Upper lobe of left lung (tissue), 6 donors: ENCODE results near the gene SGCE. TPM values are rescaled to one million over a fixed set of nuclear protein-coding genes. Genes with fewer than 3 reads are reported as not detected.

ENCODE experiments used
- ATAC-seq, 2 donors: fragments of 200-7000 bp; cut with Tn5 transposase; one replicate each; pipeline ENCODE4 v1.9.1; 2022; ENCODE audit warnings: mild to moderate bottlenecking in 2 of 2, moderate library complexity in 2 of 2; ENCODE audit not compliant: low FRiP score in 2 of 2
- DNase-seq, 2 donors: peaks; one replicate each; pipeline ENCODE4 v3.0.0-alpha.2; 2019 to 2020
- H3K27ac ChIP-seq, 4 donors: fragments of 200-600 bp; sonication (generic); one replicate each; pipeline ENCODE4 v1.5.1; 2016 to 2019
- H3K27me3 ChIP-seq, 4 donors: fragments of 200-600 bp; sonication (generic); one replicate each; pipeline ENCODE4 v1.5.1; 2017 to 2019
- H3K36me3 ChIP-seq, 4 donors: fragments of 200-600 bp; sonication (generic); one replicate each; pipeline ENCODE4 v1.5.1; 2016 to 2019
- H3K4me1 ChIP-seq, 4 donors: fragments of 200-600 bp; sonication (generic); one replicate each; pipeline ENCODE4 v1.5.1; 2018 to 2019
- H3K4me3 ChIP-seq, 4 donors: fragments of 200-600 bp; sonication (generic); one replicate each; pipeline ENCODE4 v1.5.1; 2017 to 2019; ENCODE audit warnings: mild to moderate bottlenecking in 2 of 4, moderate library complexity in 1 of 4
- H3K9me3 ChIP-seq, 4 donors: fragments of 200-600 bp; sonication (generic); one replicate each; pipeline ENCODE4 v1.5.1; 2018 to 2019
- CTCF ChIP-seq, 6 experiments: fragments of 450-650 bp in 4 of 6; fragments of 200-600 bp in 2 of 6; sonication (generic) in 2 of 6; IDR thresholded peaks; one replicate each; pipeline ENCODE4 v1.5.1; 2016 to 2019; ENCODE audit warnings: antibody characterized with exemption in 6 of 6
- EP300 ChIP-seq, 4 donors: sonication (generic); formaldehyde crosslinking; IDR thresholded peaks; one replicate each; pipeline ENCODE4 v1.5.1; 2017; ENCODE audit warnings: antibody characterized with exemption in 4 of 4, control low read depth in 2 of 4
- POLR2A ChIP-seq, 4 donors: fragments of 450-650 bp; IDR thresholded peaks; one replicate each; pipeline ENCODE4 v1.5.1; 2016 to 2017; ENCODE audit warnings: antibody characterized with exemption in 4 of 4, mild to moderate bottlenecking in 2 of 4
- POLR2AphosphoS5 ChIP-seq, 2 donors: sonication (generic); formaldehyde crosslinking; IDR thresholded peaks; one replicate each; pipeline ENCODE4 v1.5.1; 2017; ENCODE audit warnings: antibody characterized with exemption in 2 of 2
- WGBS, 2 donors: methylation state at CpG; one replicate each; pipeline ENCODE4 v1.1.5; 2017 to 2018; 5-methylcytosine and 5-hydroxymethylcytosine counted together
- total RNA-seq, 6 donors: library from RNA; depleted of rRNA in 4 of 6; stranded (reverse); fragments of >200 nt in 4 of 6; gene quantifications; one replicate each; pipeline versions ENCODE4 v1.1.0 to v1.2.1, GENCODE V29; 2016 to 2021
- donor health status: DM: no; HTN: no; CAD: no; lungs with moderate emphysema.
- donor health status: DM: no; HTN: yes; CAD: no; lungs with severe emphysema.

SGCE gene
- total RNA-seq, 6 donors from 2014 or later, result 42.8 to 136 (median 68.1) TPM

GRCh38 chr7:94605031-94605430 is 50.9 kb downstream of the SGCE start:
- Histone ChIP-seq H3K27me3 (no peaks in the 10 kb centered on the region), H3K27ac (no peak overlapping the region), H3K4me1 (no peaks in the 10 kb centered on the region), H3K36me3 (no peaks in the 10 kb centered on the region), H3K4me3 (no peak overlapping the region), H3K9me3 (no peaks in the 10 kb centered on the region)
- TF ChIP-seq CTCF (IDR thresholded peaks at IDR 0.05) (no peak), POLR2A (IDR thresholded peaks at IDR 0.05) (no peak), POLR2AphosphoS5 (IDR thresholded peaks at IDR 0.05) (no peak), EP300 (IDR thresholded peaks at IDR 0.05) (no peak)
- 85 to 96% methylated on average over 1 of the region's 1 CpG for WGBS, 2 donors
- DNase-seq (no peak), ATAC-seq (no peak)

GRCh38 chr7:94602181-94602580 is 53.8 kb downstream of the SGCE start:
- Histone ChIP-seq H3K9me3 (no peaks in the 10 kb centered on the region), H3K36me3 (peaks cover 0 to 3% (median 0%) of the 10 kb centered on the region in 4 donors), H3K27me3 (no peaks in the 10 kb centered on the region), H3K27ac (no peak overlapping the region), H3K4me3 (no peak overlapping the region), H3K4me1 (no peaks in the 10 kb centered on the region)
- ATAC-seq (no peak), DNase-seq (no peak)
- WGBS, 2 donors, result 90 to 92% methylated on average over 1 of the region's 1 CpG
- TF ChIP-seq POLR2AphosphoS5 (IDR thresholded peaks at IDR 0.05), result no peak
- TF ChIP-seq CTCF (IDR thresholded peaks at IDR 0.05), result no peak
- TF ChIP-seq EP300 (IDR thresholded peaks at IDR 0.05), result no peak
- no peak for TF ChIP-seq POLR2A (IDR thresholded peaks at IDR 0.05)

- Histone ChIP-seq H3K4me3 (no peak overlapping the region), H3K27me3 (no peaks in the 10 kb centered on the region), H3K36me3 (peaks cover 0 to 3% (median 0%) of the 10 kb centered on the region in 4 donors), H3K9me3 (no peaks in the 10 kb centered on the region), H3K27ac (no peak overlapping the region), H3K4me1 (no peaks in the 10 kb centered on the region)
- ATAC-seq (no peak), DNase-seq (no peak)
- 96 to 97% methylated on average over 3 of the region's 3 CpGs for whole genome bisulfite sequencing, 2 donors
- TF ChIP-seq POLR2AphosphoS5 (IDR thresholded peaks at IDR 0.05) (no peak), POLR2A (IDR thresholded peaks at IDR 0.05) (no peak), EP300 (IDR thresholded peaks at IDR 0.05) (no peak), CTCF (IDR thresholded peaks at IDR 0.05) (no peak)
Observed at GRCh38 chr7:94600267-94600666, 55.7 kb downstream of the SGCE start.

- no peak for TF ChIP-seq POLR2A (IDR thresholded peaks at IDR 0.05)
- no peak for TF ChIP-seq EP300 (IDR thresholded peaks at IDR 0.05)
- no peak for TF ChIP-seq POLR2AphosphoS5 (IDR thresholded peaks at IDR 0.05)
- no peak for TF ChIP-seq CTCF (IDR thresholded peaks at IDR 0.05)
- ATAC-seq, result no peak
- peaks cover 0 to 3% (median 0%) of the 10 kb centered on the region in 4 donors for H3K36me3 ChIP-seq
- no peak overlapping the region for H3K27ac ChIP-seq
- H3K27me3 ChIP-seq, result no peaks in the 10 kb centered on the region
- no peak for DNase-seq
- H3K4me1 ChIP-seq, result peaks cover 0 to 3% (median 0%) of the 10 kb centered on the region in 4 donors
- WGBS, 2 donors, result 89 to 93% methylated on average over 4 of the region's 4 CpGs
- H3K9me3 ChIP-seq, result no peaks in the 10 kb centered on the region
- no peak overlapping the region for H3K4me3 ChIP-seq
Observed at GRCh38 chr7:94595717-94596116, 60.2 kb downstream of the SGCE start.

- DNase-seq, result no peak
- WGBS, 2 donors, result 76 to 87% methylated on average over 1 of the region's 1 CpG
- no peak for ATAC-seq
Observed at GRCh38 chr7:94594882-94595281, 61.1 kb downstream of the SGCE start.

More at GRCh38 chr7:94594882-94595281, 61.1 kb downstream of the SGCE start:
- Histone ChIP-seq H3K4me1 (peaks cover 0 to 3% (median 0%) of the 10 kb centered on the region in 4 donors), H3K9me3 (no peaks in the 10 kb centered on the region), H3K4me3 (no peak overlapping the region), H3K27me3 (no peaks in the 10 kb centered on the region), H3K36me3 (peaks cover 0 to 3% (median 0%) of the 10 kb centered on the region in 4 donors), H3K27ac (no peak overlapping the region)
- TF ChIP-seq POLR2AphosphoS5 (IDR thresholded peaks at IDR 0.05), result no peak
- no peak for TF ChIP-seq POLR2A (IDR thresholded peaks at IDR 0.05)
- TF ChIP-seq EP300 (IDR thresholded peaks at IDR 0.05), result no peak
- no peak for TF ChIP-seq CTCF (IDR thresholded peaks at IDR 0.05)
